SK-N-SH (cell line): ENCODE measurements around the gene TRO. TPM values are rescaled to one million over a fixed set of nuclear protein-coding genes. Genes with fewer than 3 reads are reported as not detected.

Experiments
- CTCF ChIA-PET: fragments of 300-600, 350-600 bp; formaldehyde crosslinking; extraction: SDS; loops from one replicate; lab custom pipeline; 2021; lab: Yijun Ruan, JAX
- POLR2A ChIA-PET: fragments of 350-600 bp; sonication (Branson Sonifier 250); formaldehyde crosslinking; extraction: SDS; loops from one replicate; lab custom pipeline; 2020; ENCODE audit warnings: antibody characterized with exemption, inconsistent platforms; lab: Yijun Ruan, JAX
- DNase-seq: peaks from one replicate; pipeline ENCODE4 v3.0.0; 2012
- H2AFZ ChIP-seq: fragments of 200-600 bp; sonication (generic); 2 replicates; pipeline ENCODE4 v1.8.1; 2016; ENCODE audit warnings: antibody characterized with exemption, mild to moderate bottlenecking, low read depth
- H3F3A ChIP-seq: fragments of 200-600 bp; sonication (generic); replicated peaks from 2 replicates; pipeline ENCODE3; 2016; ENCODE audit warnings: antibody characterized with exemption, mild to moderate bottlenecking; ENCODE audit not compliant: insufficient read depth
- H3K27ac ChIP-seq, 2 experiments: fragments of 200-500 bp in 1 of 2; fragments of 200-600 bp in 1 of 2; sonication (Bioruptor generic) in 1 of 2; sonication (generic), shearing (Covaris generic) in 1 of 2; 2 replicates each; pipeline versions ENCODE4 v1.5.1 to v1.6.1; 2014 to 2016; ENCODE audit warnings: low read depth in 2 of 2, inconsistent platforms in 1 of 2, low read length in 1 of 2, mild to moderate bottlenecking in 1 of 2, mixed read lengths in 1 of 2
- H3K27me3 ChIP-seq: fragments of 200-600 bp; sonication (generic), shearing (Covaris generic); 2 replicates; pipeline ENCODE4 v1.6.1; 2016; ENCODE audit warnings: mixed run types; ENCODE audit not compliant: insufficient read depth
- H3K36me3 ChIP-seq, 2 experiments: fragments of 200-500 bp in 1 of 2; fragments of 200-600 bp in 1 of 2; sonication (Bioruptor generic) in 1 of 2; sonication (generic) in 1 of 2; replicated peaks in 1 of 2; 2 replicates each; pipeline versions ENCODE3 to v1.5.1; 2014 to 2016; ENCODE audit warnings: low read length in 1 of 2, mild to moderate bottlenecking in 1 of 2; ENCODE audit not compliant: insufficient read depth in 2 of 2, control insufficient read depth in 1 of 2
- H3K4me1 ChIP-seq, 2 experiments: fragments of 200-500 bp in 1 of 2; fragments of 200-600 bp in 1 of 2; sonication (Bioruptor generic) in 1 of 2; sonication (generic), shearing (Covaris generic) in 1 of 2; 2 replicates each; pipeline versions ENCODE4 v1.5.1 to v1.6.1; 2014 to 2016; ENCODE audit warnings: low read depth in 1 of 2, low read length in 1 of 2, mixed run types in 1 of 2; ENCODE audit not compliant: insufficient read depth in 2 of 2, control insufficient read depth in 1 of 2
- H3K4me2 ChIP-seq: fragments of 200-600 bp; sonication (generic), shearing (Covaris generic); 2 replicates; pipeline ENCODE4 v1.6.1; 2017; ENCODE audit warnings: mixed run types
- H3K4me3 ChIP-seq, 2 experiments: fragments of 200-500 bp in 1 of 2; fragments of 200-600 bp in 1 of 2; sonication (Bioruptor generic) in 1 of 2; sonication (generic), shearing (Covaris generic) in 1 of 2; 2 replicates each; pipeline versions ENCODE4 v1.5.1 to v1.8.1; 2014 to 2016; ENCODE audit warnings: low read depth in 2 of 2, inconsistent platforms in 1 of 2, low read length in 1 of 2, mild to moderate bottlenecking in 1 of 2, mixed read lengths in 1 of 2, moderate library complexity in 1 of 2
- H3K79me2 ChIP-seq: fragments of 200-600 bp; sonication (generic); 2 replicates; pipeline ENCODE4 v1.8.1; 2017; ENCODE audit warnings: mild to moderate bottlenecking; ENCODE audit not compliant: insufficient read depth
- H3K9ac ChIP-seq: fragments of 200-600 bp; sonication (generic); 2 replicates; pipeline ENCODE4 v1.6.1; 2017; ENCODE audit warnings: mixed run types
- H3K9me2 ChIP-seq: fragments of 200-600 bp; sonication (generic); 2 replicates; pipeline ENCODE4 v1.6.1; 2017; ENCODE audit warnings: mixed run types
- H3K9me3 ChIP-seq: fragments of 200-600 bp; sonication (generic); 2 replicates; pipeline ENCODE4 v1.6.1; 2017; ENCODE audit warnings: mixed run types, mild to moderate bottlenecking, moderate library complexity
- H4K20me1 ChIP-seq: fragments of 200-600 bp; sonication (generic); 2 replicates; pipeline ENCODE4 v1.6.1; 2017; ENCODE audit warnings: mild to moderate bottlenecking, mixed run types; ENCODE audit not compliant: insufficient read depth
- CTCF ChIP-seq: fragments of 200-600 bp; sonication (generic); IDR thresholded peaks from 2 replicates; pipeline ENCODE4 v1.6.1; 2017; ENCODE audit warnings: antibody characterized with exemption, mild to moderate bottlenecking, moderate library complexity
- ELF1 ChIP-seq: IDR thresholded peaks from 2 replicates; pipeline ENCODE4 v1.4.0; 2012
- EP300 ChIP-seq, 2 experiments: IDR thresholded peaks; 2 replicates each; pipeline versions ENCODE4 v1.4.0 to v1.6.1; 2012; ENCODE audit warnings: borderline replicate concordance in 1 of 2, low read depth in 1 of 2, low read length in 1 of 2
- EZH2phosphoT487 ChIP-seq: fragments of 200-600 bp; sonication (generic); IDR thresholded peaks from 2 replicates; pipeline ENCODE4 v1.6.1; 2017; ENCODE audit warnings: low read depth, mixed run types, mild to moderate bottlenecking, antibody characterized with exemption, moderate library complexity, borderline replicate concordance
- FOSL2 ChIP-seq: IDR thresholded peaks from 2 replicates; pipeline ENCODE4 v1.4.0; 2012; ENCODE audit warnings: low read depth, mild to moderate bottlenecking, moderate library complexity, borderline replicate concordance
- FOXJ3 ChIP-seq: sonication (generic); formaldehyde crosslinking; IDR thresholded peaks from 2 replicates; pipeline ENCODE4 v1.5.1; 2020; ENCODE audit warnings: mild to moderate bottlenecking, missing genetic modification reagents
- GABPA ChIP-seq: IDR thresholded peaks from 2 replicates; pipeline ENCODE4 v1.4.0; 2012; ENCODE audit warnings: low read depth, mild to moderate bottlenecking
- NFIC ChIP-seq: IDR thresholded peaks from 2 replicates; pipeline ENCODE4 v1.4.0; 2012; ENCODE audit warnings: borderline replicate concordance
- REST ChIP-seq: IDR thresholded peaks from 2 replicates; pipeline ENCODE4 v1.6.1; 2012; ENCODE audit warnings: mild to moderate bottlenecking, low read depth, low read length, moderate library complexity
- RXRA ChIP-seq: IDR thresholded peaks from 2 replicates; pipeline ENCODE4 v1.4.0; 2012; ENCODE audit warnings: low read depth, mild to moderate bottlenecking, borderline replicate concordance
- SIN3A ChIP-seq: IDR thresholded peaks from 2 replicates; pipeline ENCODE4 v1.6.1; 2012; ENCODE audit warnings: low read depth, mild to moderate bottlenecking, low read length, moderate library complexity, borderline replicate concordance
- SMC3 ChIP-seq: IDR thresholded peaks from 2 replicates; pipeline ENCODE4 v1.6.1; 2012; ENCODE audit warnings: low read depth, low read length, improper control_type of control experiment
- TCF12 ChIP-seq: IDR thresholded peaks from 2 replicates; pipeline ENCODE4 v1.4.0; 2012
- TEAD4 ChIP-seq: IDR thresholded peaks from 2 replicates; pipeline ENCODE4 v1.4.0; 2012; ENCODE audit warnings: mild to moderate bottlenecking, borderline replicate concordance; ENCODE audit not compliant: insufficient read depth
- USF1 ChIP-seq: IDR thresholded peaks from 2 replicates; pipeline ENCODE4 v1.4.0; 2012; ENCODE audit warnings: low read depth, borderline replicate concordance
- WGBS: methylation state at CpG from one replicate; pipeline ENCODE4 v1.1.6; 2017; ENCODE audit warnings: low lambda C conversion rate; 5-methylcytosine and 5-hydroxymethylcytosine counted together
- polyA plus RNA-seq, 3 experiments: library from polyadenylated mRNA; depleted of rRNA; stranded (reverse); fragments of >200 nt; gene quantifications; 2 replicates each; pipeline ENCODE4 v1.2.3, GENCODE V29; 2012
- TF ChIP-seq, protein P1 (sequence below): fragments of 150-350 bp; IDR thresholded peaks from 2 replicates; pipeline ENCODE4 v1.6.1; 2016; ENCODE audit warnings: mild to moderate bottlenecking, low read depth, low read length

Gene TRO
- polyA plus RNA-seq, 1 of the 3 experiments (the other 2 are of a cell fraction): 59.1 TPM

- H4K20me1 ChIP-seq: no peaks in the 10 kb centered on the region
- no peak overlapping the region for H3K4me2 ChIP-seq
- DNase-seq: no peak
- peaks cover 0 to 10% of the 10 kb centered on the region in 2 experiments; a peak in 1 of 4 replicates for H3K4me1 ChIP-seq
- no peak overlapping the region for H3K4me3 ChIP-seq
- H3K9ac ChIP-seq: no peak overlapping the region
- H3K79me2 ChIP-seq: no peaks in the 10 kb centered on the region
- TF ChIP-seq TEAD4 (no peak), REST (no peak), ELF1 (no peak), SIN3A (no peak), EZH2phosphoT487 (no peak), CTCF (no peak), TCF12 (no peak), FOXJ3 (CRISPR knock-in tag) (no peak), RXRA (no peak), SMC3 (no peak), GABPA (no peak), FOSL2 (no peak), USF1 (no peak), EP300 (IDR thresholded peaks at IDR 0.05; ENCODE audit: borderline replicate concordance in 1 of 2, low read depth in 1 of 2, low read length in 1 of 2) (no peak), NFIC (no peak)
- TF ChIP-seq, protein P1, sequence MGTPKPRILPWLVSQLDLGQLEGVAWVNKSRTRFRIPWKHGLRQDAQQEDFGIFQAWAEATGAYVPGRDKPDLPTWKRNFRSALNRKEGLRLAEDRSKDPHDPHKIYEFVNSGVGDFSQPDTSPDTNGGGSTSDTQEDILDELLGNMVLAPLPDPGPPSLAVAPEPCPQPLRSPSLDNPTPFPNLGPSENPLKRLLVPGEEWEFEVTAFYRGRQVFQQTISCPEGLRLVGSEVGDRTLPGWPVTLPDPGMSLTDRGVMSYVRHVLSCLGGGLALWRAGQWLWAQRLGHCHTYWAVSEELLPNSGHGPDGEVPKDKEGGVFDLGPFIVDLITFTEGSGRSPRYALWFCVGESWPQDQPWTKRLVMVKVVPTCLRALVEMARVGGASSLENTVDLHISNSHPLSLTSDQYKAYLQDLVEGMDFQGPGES: no peak
- H3F3A ChIP-seq: no peaks in the 10 kb centered on the region
- 25% methylated on average over 3 of the region's 8 CpGs for WGBS
- ChIA-PET POLR2A (no interaction called here), CTCF (interaction anchor here (0.9 kb wide), 1 partner anchor 311 kb away, joined by 3 read pairs; no protein-coding TSS in a partner anchor)
- H3K27ac ChIP-seq: no peak overlapping the region
- 0 out of 2 replicates have a peak, but pooled peaks cover 4% of the 10 kb centered on the region for H3K27me3 ChIP-seq
- H3K36me3 ChIP-seq: no peaks in the 10 kb centered on the region
- H2AFZ ChIP-seq: no peak overlapping the region
- H3K9me3 ChIP-seq: no peaks in the 10 kb centered on the region
- no peaks in the 10 kb centered on the region for H3K9me2 ChIP-seq
Observed at GRCh38 chrX:54950730-54951375, 30.2 kb downstream of the TRO start.
